Hepatocyte (in vitro differentiated cells): Measurements from ENCODE around the gene GIPC1. TPM values are rescaled to one million over a fixed set of nuclear protein-coding genes. Genes with fewer than 3 reads are reported as not detected.

ENCODE experiments used
- DNase-seq: peaks from one replicate; pipeline ENCODE4 v3.0.0-alpha.2; 2016; ENCODE audit warnings: low spot score
- H2AFZ ChIP-seq: fragments of 200-600 bp; sonication (generic); 2 replicates; pipeline ENCODE4 v1.6.0; 2016; ENCODE audit warnings: antibody characterized with exemption, mild to moderate bottlenecking
- H3K27ac ChIP-seq: fragments of 200-600 bp; sonication (generic); 2 replicates; pipeline ENCODE4 v1.5.1; 2016; ENCODE audit warnings: mild to moderate bottlenecking
- H3K27me3 ChIP-seq: fragments of 200-600 bp; sonication (generic); 2 replicates; pipeline ENCODE4 v1.6.1; 2016
- H3K36me3 ChIP-seq: fragments of 200-600 bp; sonication (generic); replicated peaks from 2 replicates; pipeline ENCODE4 v1.5.1; 2016; ENCODE audit warnings: low read depth; ENCODE audit not compliant: insufficient read depth
- H3K4me1 ChIP-seq: fragments of 200-600 bp; sonication (generic); 2 replicates; pipeline ENCODE4 v1.5.1; 2016; ENCODE audit warnings: mild to moderate bottlenecking, moderate library complexity; ENCODE audit not compliant: insufficient read depth
- H3K4me2 ChIP-seq: fragments of 200-600 bp; sonication (generic); 2 replicates; pipeline ENCODE4 v1.6.0; 2016
- H3K4me3 ChIP-seq: fragments of 200-600 bp; sonication (generic); 2 replicates; pipeline ENCODE4 v1.5.1; 2016; ENCODE audit warnings: mild to moderate bottlenecking
- H3K79me2 ChIP-seq: fragments of 200-600 bp; sonication (generic); 2 replicates; pipeline ENCODE4 v1.6.0; 2017; ENCODE audit warnings: mild to moderate bottlenecking
- H3K9me2 ChIP-seq: fragments of 200-600 bp; sonication (generic); replicated peaks from 2 replicates; pipeline ENCODE4 v1.6.0; 2017; ENCODE audit warnings: mild to moderate bottlenecking; ENCODE audit not compliant: insufficient read depth
- H3K9me3 ChIP-seq: fragments of 200-600 bp; sonication (generic); 2 replicates; pipeline ENCODE4 v1.5.1; 2016; ENCODE audit warnings: low read depth, mild to moderate bottlenecking
- H4K20me1 ChIP-seq: fragments of 200-600 bp; sonication (generic); 2 replicates; pipeline ENCODE4 v1.6.0; 2016; ENCODE audit warnings: mild to moderate bottlenecking; ENCODE audit not compliant: insufficient read depth, poor library complexity, severe bottlenecking
- EZH2 ChIP-seq: fragments of 200-600 bp; sonication (generic); IDR thresholded peaks from 2 replicates; pipeline ENCODE4 v1.6.1; 2016; ENCODE audit warnings: antibody characterized with exemption, mild to moderate bottlenecking, borderline replicate concordance
- EZH2phosphoT487 ChIP-seq: fragments of 200-600 bp; sonication (generic); IDR thresholded peaks from one replicate; pipeline ENCODE4 v1.6.1; 2018; ENCODE audit warnings: antibody characterized with exemption, mild to moderate bottlenecking, low read depth, moderate library complexity; ENCODE audit not compliant: unreplicated experiment, severe bottlenecking
- WGBS: methylation state at CpG from one replicate; pipeline ENCODE4 v1.1.6; 2016; ENCODE audit warnings: low lambda C conversion rate; ENCODE audit errors: missing lambda C conversion rate; 5-methylcytosine and 5-hydroxymethylcytosine counted together
- polyA plus RNA-seq: library from polyadenylated mRNA; unstranded; fragments of >200 nt; fragmentation: Nextera tagmentation; extraction: Ambion mirVana; gene quantifications from 2 replicates; pipeline ENCODE4 v1.2.1, GENCODE V29; 2016
- total RNA-seq: library from RNA; depleted of rRNA; stranded (reverse); fragments of >200 nt; gene quantifications from 2 replicates; pipeline ENCODE4 v1.2.3, GENCODE V29; 2014
- TF ChIP-seq, protein P1 (sequence below): fragments of 200-600 bp; sonication (generic); IDR thresholded peaks from 2 replicates; pipeline ENCODE4 v1.5.1; 2016; ENCODE audit warnings: antibody characterized with exemption, mild to moderate bottlenecking; ENCODE audit not compliant: poor library complexity

GIPC1 gene
- total and polyA plus RNA-seq, 2 experiments from 2014 or later: 127 to 186 TPM

DNA sequence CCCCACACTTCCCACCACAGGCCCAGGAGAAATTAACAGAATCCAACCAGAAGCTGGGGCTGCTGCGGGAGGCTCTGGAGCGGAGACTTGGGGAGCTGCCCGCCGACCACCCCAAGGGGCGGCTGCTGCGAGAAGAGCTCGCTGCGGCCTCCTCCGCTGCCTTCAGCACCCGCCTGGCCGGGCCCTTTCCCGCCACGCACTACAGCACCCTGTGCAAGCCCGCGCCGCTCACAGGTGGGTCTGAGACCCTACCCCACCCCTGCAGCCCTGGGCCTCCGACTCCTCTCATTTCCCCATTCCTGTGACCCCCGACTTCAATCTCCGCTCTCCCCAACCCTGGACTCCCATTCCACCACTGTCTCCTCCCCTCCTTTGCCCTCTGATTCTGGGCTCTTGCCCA, 45.1 kb downstream of the GIPC1 start:
- H3K9me3 ChIP-seq: no peaks in the 10 kb centered on the region
- WGBS: 100% methylated on average over 9 of the region's 19 CpGs
- H3K36me3 ChIP-seq: peaks cover 3% of the 10 kb centered on the region

DNA sequence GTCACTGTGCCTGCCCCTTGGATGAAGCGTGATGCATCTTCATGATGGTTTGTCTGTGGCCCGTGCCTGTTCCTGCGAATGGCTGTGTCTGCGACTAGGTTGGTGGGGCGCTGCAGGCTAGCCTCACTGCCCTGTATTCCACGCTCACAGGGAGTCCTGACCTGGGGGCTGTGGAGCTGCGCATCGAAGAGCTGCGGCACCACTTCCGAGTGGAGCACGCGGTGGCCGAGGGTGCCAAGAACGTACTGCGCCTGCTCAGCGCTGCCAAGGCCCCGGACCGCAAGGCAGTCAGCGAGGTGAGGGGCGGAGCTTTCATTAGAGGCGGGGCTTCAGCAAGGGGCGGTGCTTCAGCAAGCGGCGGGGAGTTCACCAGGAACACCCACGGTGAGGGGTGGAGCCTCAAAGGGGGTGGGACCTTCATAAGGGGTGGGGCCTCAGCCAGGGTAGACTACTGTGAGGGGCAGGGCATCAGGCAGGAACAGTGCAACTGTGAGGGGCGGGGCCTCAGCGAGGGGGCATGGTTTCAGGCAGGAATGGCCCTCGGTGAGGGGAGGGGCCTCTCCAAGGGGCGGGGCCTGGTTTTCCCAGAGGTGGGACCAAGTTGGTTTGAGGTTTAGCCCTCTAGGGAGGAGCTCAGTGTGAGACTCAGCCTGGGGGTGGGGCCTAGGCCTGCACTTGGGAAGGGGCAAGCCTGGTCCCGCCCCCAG, 45.6 kb downstream of the GIPC1 start:
- 98% methylated on average over 24 of the region's 30 CpGs for WGBS
- Histone ChIP-seq H2AFZ (no peak overlapping the region), H3K4me2 (no peak overlapping the region), H3K4me3 (no peak overlapping the region), H3K27me3 (no peaks in the 10 kb centered on the region), H3K79me2 (no peaks in the 10 kb centered on the region), H3K4me1 (no peaks in the 10 kb centered on the region), H3K9me2 (no peaks in the 10 kb centered on the region), H3K9me3 (no peaks in the 10 kb centered on the region), H4K20me1 (no peaks in the 10 kb centered on the region), H3K36me3 (peaks cover 3% of the 10 kb centered on the region), H3K27ac (no peak overlapping the region)
- DNase-seq: peak; percentile 37
- TF ChIP-seq, protein P1, sequence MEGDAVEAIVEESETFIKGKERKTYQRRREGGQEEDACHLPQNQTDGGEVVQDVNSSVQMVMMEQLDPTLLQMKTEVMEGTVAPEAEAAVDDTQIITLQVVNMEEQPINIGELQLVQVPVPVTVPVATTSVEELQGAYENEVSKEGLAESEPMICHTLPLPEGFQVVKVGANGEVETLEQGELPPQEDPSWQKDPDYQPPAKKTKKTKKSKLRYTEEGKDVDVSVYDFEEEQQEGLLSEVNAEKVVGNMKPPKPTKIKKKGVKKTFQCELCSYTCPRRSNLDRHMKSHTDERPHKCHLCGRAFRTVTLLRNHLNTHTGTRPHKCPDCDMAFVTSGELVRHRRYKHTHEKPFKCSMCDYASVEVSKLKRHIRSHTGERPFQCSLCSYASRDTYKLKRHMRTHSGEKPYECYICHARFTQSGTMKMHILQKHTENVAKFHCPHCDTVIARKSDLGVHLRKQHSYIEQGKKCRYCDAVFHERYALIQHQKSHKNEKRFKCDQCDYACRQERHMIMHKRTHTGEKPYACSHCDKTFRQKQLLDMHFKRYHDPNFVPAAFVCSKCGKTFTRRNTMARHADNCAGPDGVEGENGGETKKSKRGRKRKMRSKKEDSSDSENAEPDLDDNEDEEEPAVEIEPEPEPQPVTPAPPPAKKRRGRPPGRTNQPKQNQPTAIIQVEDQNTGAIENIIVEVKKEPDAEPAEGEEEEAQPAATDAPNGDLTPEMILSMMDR: no peak
- TF ChIP-seq EZH2phosphoT487 (no peak), EZH2 (no peak)

More for the DNA sequence above, 45.1 kb downstream of the GIPC1 start:
- DNase-seq: no peak
- Histone ChIP-seq H2AFZ (no peak overlapping the region), H3K27ac (no peak overlapping the region), H3K4me1 (no peaks in the 10 kb centered on the region), H3K27me3 (no peaks in the 10 kb centered on the region), H3K4me3 (no peak overlapping the region), H4K20me1 (no peaks in the 10 kb centered on the region), H3K4me2 (no peak overlapping the region), H3K9me2 (no peaks in the 10 kb centered on the region), H3K79me2 (no peaks in the 10 kb centered on the region)
- TF ChIP-seq, protein P1: no peak
- TF ChIP-seq EZH2 (no peak), EZH2phosphoT487 (no peak)

DNA sequence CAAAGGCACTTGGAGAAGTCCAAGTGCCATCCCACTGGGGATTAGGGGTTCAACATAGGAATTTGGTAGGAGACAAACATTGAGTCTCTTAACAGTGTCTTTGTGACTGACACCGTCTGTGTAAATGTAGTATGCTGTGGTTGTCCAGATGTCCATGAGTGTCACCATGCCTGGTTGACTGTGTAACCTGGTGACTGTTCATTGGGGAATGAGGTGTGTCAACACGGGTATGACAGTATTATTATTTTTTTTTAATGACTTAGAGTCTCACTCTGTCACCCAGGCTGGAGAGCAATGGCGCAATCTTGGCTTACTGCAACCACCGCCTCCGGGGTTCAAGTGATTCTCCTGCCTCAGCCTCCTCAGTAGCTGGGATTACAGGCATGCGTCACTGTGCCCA, 46.6 kb downstream of the GIPC1 start:
- no peaks in the 10 kb centered on the region for H3K27me3 ChIP-seq
- no peak for DNase-seq

More for the DNA sequence above, 46.6 kb downstream of the GIPC1 start:
- no peak overlapping the region for H2AFZ ChIP-seq
- no peaks in the 10 kb centered on the region for H3K79me2 ChIP-seq
- H3K4me2 ChIP-seq: no peak overlapping the region
- no peaks in the 10 kb centered on the region for H3K9me3 ChIP-seq
- no peak overlapping the region for H3K27ac ChIP-seq
- 92% methylated on average over 6 of the region's 6 CpGs for WGBS
- TF ChIP-seq EZH2: no peak
- TF ChIP-seq, protein P1: no peak
- no peak for TF ChIP-seq EZH2phosphoT487
- H3K36me3 ChIP-seq: no peaks in the 10 kb centered on the region
- no peaks in the 10 kb centered on the region for H4K20me1 ChIP-seq
- H3K4me1 ChIP-seq: no peaks in the 10 kb centered on the region
- no peak overlapping the region for H3K4me3 ChIP-seq
- no peaks in the 10 kb centered on the region for H3K9me2 ChIP-seq
